PFSK-1 (cell line): ENCODE measurements around the gene SULT2B1.

Experiments used
- POLR2AphosphoS5 ChIP-seq: IDR thresholded peaks from 2 replicates; pipeline ENCODE4 v1.6.1; 2012; ENCODE audit warnings: low read depth, mild to moderate bottlenecking, control low read depth, low read length, moderate library complexity
- SIN3A ChIP-seq: IDR thresholded peaks from 2 replicates; pipeline ENCODE4 v1.6.1; 2012; ENCODE audit warnings: mild to moderate bottlenecking, low read length, moderate library complexity, borderline replicate concordance; ENCODE audit not compliant: insufficient read depth

DNA sequence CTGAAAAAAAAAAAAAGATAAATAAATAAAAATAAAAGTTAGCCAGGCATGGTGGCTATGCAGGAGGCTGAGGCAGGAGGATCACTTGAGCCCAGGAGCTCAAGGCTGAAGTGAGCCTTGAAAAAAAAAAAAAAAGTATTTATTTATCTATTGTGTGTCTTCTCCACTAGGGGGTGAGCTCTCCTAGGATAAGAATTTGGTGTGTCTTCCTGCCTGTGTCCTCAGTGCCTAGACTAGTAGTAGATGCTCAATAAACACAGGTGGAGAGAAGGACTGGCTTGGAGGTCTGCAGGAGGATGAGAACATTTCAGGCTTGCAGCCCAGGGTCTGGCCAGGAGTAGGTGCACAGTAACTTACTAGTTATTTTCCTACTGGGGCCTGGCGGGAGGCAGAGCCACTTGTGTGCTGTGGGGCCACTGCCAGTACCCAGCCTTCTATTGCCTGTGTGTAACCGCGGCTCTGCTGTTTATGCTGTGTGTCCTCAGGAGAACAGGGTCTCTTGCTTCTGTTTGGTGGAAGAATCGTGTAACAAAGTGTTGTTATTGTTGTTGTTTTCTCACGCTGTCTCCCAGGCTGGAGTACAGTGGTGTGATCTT is 45.7 kb upstream of the SULT2B1 start:
- TF ChIP-seq POLR2AphosphoS5, result no peak
- no peak for TF ChIP-seq SIN3A
